Activated CD8-positive, alpha-beta memory T cell treated with anti-CD3 and anti-CD28 coated beads for 48 hours (primary cell): ENCODE measurements around the gene SNAPC1.
"Not testable (repeated sequence)": the region's sequence is repeated elsewhere in the genome, so short reads cannot be mapped to it uniquely, and the experiment has no call there.

ENCODE experiments used
- DNase-seq, 3 experiments: peaks; one replicate each; pipeline ENCODE4 v3.0.0-alpha.2; 2020; ENCODE audit warnings: low read depth in 2 of 3, low spot score in 2 of 3

Gene SNAPC1

DNA sequence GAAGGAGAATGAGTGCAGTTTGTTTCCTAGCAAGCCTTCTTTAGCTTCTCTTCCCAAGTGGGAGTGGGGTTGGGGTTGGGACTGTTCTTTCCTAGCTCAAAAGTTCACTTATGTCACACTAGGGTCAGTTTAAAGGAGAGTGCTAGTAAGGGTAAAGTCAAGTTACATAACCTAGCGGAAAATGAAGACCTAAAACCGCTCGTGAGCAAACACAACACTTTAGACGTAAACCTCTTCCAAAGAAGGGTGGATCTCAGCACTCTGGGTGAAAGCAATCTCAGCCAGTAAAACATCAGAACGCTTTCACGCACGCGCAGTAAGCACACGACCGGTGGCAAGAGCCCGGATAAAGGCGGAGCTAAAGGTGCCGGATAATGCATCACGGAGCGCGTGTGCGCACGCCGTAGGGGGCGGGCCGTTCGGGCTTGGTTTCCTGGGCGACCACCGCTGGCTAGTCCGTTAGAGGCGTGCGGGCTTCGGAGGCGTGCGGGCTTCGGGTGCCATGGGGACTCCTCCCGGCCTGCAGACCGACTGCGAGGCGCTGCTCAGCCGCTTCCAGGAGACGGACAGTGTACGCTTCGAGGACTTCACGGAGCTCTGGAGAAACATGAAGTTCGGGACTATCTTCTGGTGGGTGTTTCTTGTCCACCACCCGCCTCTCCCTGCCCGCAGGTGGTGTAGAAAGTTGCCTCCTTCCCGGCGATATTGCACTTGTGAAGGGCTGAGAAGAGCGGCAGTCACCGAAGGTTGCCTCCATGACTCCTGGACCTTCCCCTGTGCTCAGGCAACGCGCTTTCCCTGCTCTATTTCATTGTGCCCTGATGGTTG, at the start of gene SNAPC1:
Gene SNAPC1 (plus strand): TSS at position 462 of the 828 bp plus-strand sequence. CDS start 41 bp downstream, at position 503.
- DNase-seq: peak; percentile 88 to 94 (median 89)

GRCh38 chr14:61713724-61714437, 48.3 kb upstream of the SNAPC1 start:
- DNase-seq: no peak

- DNase-seq: no peak
These were observed 45.3 kb upstream of the SNAPC1 start for GRCh38 chr14:61716956-61717355.

GRCh38 chr14:61718039-61718438, 44.2 kb upstream of the SNAPC1 start:
- DNase-seq: no peak

- DNase-seq: no peak
These were observed 42.6 kb upstream of the SNAPC1 start for GRCh38 chr14:61719344-61720293.

GRCh38 chr14:61720294-61720661, 41.9 kb upstream of the SNAPC1 start:
- DNase-seq: no peak

DNA sequence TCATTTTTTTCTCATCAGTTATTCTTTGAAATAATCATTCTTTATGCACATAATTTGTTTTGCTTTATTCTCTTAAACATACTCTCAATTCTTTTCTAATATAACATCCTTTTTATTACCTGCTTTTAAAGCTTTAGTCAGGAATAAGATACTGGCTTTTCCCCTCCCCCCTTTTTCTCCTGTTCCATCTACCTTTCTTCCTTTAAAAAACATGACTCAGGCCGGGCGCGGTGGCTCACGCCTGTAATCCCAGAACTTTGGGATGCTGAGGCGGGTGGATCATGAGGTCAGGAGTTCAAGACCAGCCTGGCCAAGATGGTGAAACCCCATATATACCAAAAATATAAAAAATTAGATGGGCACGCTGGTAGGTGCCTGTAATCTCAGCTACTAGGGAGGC, 41.5 kb upstream of the SNAPC1 start:
- no peak for DNase-seq

GRCh38 chr14:61724133-61724532, 38.1 kb upstream of the SNAPC1 start:
- no peak for DNase-seq

- no peak for DNase-seq
These were observed 35.2 kb upstream of the SNAPC1 start for GRCh38 chr14:61726778-61727658.

DNA sequence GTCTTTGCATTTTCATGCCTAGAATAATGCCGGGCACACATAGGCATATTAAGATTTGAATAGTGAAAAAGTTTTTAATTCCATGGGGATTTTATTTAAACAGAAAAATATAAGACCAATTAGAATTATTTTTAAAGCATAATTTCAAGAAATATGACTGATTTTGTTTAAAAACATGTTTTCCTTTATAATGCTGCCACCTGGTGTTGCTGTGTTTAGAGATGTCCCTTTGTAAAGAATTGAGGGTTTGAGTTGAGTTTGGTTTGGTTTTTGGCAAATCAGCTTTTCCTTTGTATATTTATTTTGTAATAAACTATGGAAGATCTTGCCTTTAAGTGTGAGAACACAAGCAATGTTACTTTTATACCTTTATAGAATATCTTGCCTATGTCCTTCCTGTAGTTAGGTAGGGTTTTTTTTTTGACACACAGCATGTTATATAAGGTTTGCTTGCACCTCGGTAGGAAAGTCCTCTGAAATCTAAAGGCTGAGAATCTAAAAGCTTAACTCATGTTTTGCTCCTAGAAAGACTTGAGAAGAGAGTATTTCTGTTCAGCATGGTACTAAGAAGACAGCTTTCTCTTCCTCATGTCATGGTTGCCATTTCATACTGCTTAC, 31.4 kb upstream of the SNAPC1 start:
- DNase-seq: no peak

- DNase-seq: no peak
These were observed 28.2 kb upstream of the SNAPC1 start for GRCh38 chr14:61733972-61734371.

GRCh38 chr14:61736751-61737150, 25.5 kb upstream of the SNAPC1 start:
- DNase-seq: no peak

DNA sequence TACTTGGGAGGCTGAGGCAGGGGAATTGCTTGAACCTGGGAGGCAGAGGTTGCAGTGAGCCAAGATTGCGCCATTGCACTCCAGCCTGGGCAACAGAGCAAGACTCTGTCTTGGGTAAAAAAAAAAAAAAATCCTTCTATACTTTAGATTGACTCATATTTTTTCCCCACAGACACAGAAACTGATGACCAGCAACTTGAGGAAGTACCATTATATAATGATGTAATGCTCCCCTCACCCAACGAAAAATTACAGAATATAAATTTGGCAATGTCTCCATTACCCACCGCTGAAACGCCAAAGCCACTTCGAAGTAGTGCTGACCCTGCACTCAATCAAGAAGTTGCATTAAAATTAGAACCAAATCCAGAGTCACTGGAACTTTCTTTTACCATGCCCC, 24.3 kb upstream of the SNAPC1 start:
- DNase-seq: no peak

DNA sequence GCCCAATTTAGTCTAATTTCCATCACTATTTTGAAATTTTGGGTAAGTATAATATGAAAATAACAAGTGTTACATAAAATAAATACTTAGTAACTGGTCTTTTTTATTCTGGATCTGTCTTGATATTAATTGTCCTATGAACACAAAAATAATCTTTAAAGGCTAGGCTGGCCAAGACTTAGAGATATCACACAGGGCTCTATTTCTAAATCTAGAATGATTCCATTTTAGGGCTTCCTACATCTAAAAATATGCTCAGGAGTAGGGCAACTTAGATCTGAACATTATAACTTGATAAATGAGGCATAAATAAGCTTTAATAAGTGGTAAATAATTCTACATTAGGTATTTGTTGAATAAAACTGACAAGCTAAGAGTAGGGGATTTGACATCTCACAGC, 23.1 kb upstream of the SNAPC1 start:
- DNase-seq: no peak

DNA sequence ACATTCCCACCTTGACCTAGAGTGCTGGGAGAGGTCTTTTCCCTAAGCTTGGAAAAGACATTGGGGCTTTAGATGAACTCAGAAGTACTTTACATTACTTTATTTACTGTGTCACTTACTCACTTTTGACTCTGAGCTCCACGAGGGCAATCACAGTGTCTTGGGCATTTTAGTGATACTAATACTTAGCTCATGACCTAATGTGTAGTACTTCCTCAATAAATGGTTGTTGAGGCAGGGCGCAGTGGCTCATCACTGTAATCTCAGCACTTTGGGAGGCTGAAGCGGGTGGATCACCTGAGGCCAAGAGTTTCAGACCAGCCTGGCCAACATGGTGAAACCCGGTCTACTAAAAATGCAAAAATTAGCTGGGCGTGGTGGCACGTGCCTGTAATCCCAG, 19.8 kb upstream of the SNAPC1 start:
- DNase-seq: no peak

GRCh38 chr14:61744238-61744637, 18.0 kb upstream of the SNAPC1 start:
- DNase-seq: no peak

GRCh38 chr14:61746346-61746745, 15.9 kb upstream of the SNAPC1 start:
- not testable (repeated sequence) for DNase-seq

DNA sequence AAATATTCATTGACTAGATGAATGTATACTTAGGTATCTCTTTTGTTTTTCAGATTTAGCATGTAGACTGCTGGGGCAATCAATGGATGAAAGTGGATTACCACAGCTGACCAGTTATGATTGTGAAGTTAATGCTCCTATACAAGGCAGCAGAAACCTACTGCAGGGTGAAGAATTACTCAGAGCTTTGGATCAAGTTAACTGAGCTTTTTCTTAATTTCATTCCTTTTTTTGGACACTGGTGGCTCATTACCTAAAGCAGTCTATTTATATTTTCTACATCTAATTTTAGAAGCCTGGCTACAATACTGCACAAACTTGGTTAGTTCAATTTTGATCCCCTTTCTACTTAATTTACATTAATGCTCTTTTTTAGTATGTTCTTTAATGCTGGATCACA, 15.3 kb upstream of the SNAPC1 start:
- DNase-seq: no peak

DNA sequence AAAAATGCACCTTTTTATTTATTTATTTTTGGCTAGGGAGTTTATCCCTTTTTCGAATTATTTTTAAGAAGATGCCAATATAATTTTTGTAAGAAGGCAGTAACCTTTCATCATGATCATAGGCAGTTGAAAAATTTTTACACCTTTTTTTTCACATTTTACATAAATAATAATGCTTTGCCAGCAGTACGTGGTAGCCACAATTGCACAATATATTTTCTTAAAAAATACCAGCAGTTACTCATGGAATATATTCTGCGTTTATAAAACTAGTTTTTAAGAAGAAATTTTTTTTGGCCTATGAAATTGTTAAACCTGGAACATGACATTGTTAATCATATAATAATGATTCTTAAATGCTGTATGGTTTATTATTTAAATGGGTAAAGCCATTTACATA, 14.9 kb upstream of the SNAPC1 start:
- no peak for DNase-seq

DNA sequence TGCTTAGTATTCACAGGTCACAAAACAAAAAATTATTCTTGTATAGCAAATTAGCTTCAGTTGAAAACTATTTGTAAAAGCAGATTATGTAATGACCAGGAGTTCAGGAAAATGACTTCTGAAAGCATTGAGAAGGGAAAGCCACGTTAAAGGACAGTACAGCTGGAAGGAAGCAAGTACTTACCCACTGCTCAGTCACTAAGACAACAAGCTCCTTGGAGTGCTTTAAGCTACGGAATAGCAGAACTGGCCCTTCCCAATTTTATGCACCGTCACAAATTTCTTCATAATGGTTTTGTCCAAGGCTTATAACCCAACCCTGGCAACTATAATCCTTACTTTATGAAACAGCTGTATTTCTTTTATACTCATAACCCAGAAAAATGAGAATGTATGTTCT, 13.0 kb upstream of the SNAPC1 start:
- no peak for DNase-seq
